ENCODE data around the gene MCM6.
"Not testable (repeated sequence)": the region's sequence is repeated elsewhere in the genome, so short reads cannot be mapped to it uniquely, and the experiment has no call there.

Gene MCM6

DNA sequence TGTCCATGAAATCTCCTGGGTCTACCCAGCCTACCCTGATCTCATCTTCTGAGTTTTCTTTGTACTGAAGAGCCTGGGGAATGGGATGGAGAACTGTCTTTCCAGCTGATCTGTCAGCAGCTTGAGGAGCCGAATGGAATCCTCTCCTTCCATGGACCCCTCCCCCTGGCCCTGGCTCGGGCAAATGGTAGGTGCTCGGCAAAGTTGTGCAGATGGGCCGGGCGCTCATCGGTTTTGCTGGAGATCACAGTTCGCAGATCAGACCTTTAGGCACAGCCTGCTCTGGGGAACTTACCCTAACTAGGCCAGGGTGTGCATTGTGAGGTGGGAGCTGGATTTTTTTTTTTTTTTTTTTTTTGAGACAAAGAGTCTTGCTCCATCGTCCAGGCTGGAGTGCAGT lies 79.6 kb downstream of the MCM6 start:
- Histone ChIP-seq H3K27ac (no peak overlapping the region), H3K4me3 (no peak overlapping the region)

- H3K4me3 ChIP-seq, H3K27ac ChIP-seq: not testable (repeated sequence)
Observed at GRCh38 chr2:135795641-135796040, 80.6 kb downstream of the MCM6 start.

DNA sequence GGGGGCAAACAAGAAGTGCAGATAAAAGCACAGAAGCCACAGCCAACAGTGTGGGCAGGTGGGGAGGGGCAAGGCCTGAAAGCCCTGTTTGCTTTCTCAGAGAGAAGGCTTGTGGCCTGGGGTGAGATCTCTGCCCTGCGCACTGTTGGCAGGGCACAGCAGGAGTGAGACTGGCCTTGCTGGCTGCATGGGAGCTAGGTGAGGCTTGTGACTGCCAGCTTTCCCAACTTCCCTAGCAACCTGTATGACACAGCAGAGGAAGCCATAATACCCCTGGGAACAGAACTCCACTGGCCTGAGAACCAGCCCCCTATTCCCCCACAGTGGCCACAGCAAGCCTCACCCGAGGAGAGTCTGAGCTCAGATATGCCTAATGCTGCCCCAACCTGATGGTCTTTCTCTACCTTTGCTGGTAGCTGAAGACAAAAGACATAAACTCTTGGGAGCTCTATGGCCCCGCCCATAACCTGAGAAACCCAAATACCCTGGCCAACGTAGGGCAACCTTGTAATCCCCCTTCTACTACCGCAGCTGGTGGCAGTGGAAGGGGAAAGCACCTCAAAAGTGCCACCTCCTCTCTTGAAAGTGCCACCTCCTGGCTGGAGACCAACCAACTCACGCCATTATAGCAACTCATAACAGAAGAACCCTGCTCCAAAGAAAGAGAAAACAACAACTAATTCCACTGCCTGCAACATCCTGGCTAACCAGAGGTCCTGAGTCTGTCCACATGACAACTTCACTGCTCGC lies 83.7 kb downstream of the MCM6 start:
- H3K4me3 ChIP-seq = no peak overlapping the region

DNA sequence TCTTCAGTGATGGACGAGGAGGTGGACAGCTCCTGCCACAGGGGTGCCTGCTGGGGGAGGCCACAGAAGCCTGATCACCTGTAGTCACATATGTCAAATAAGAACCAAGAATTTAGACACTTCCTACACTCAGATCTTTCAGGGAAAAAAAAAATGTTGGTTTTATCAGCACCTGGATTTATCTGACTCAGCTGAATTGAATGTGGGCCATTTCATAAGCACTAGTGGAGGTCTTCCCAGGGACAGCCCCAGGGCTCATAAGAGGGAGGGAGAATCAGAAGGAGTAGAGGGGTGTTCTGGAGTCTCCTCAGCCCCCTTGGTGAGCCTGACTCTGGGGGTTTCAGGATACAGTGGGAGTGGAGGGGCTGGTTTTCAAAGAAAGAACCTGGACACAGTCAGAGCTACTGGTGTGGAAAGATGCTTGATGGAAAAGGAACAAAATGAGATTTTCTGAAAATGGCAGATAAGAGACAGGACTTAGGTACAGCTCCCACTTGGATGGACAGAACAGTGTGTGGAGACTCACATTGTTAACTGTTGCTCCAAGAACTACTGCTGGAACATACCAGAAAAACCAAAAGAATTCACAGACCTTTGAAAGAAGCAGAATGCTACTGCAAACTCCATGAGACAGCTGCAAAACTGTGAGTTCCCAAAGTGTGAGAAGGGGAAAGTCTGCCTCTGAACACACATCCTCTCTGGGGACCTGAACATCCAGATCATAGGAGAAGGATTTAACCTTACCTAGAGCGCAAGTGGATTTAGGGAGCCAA lies 84.6 kb downstream of the MCM6 start:
- H3K4me3 ChIP-seq = no peak overlapping the region
- no peak overlapping the region for H3K27ac ChIP-seq

More for the DNA sequence above, 83.7 kb downstream of the MCM6 start:
- peak overlapping the region in 1 of 21 experiments; percentile 21 for H3K27ac ChIP-seq

- no peak overlapping the region for H3K27ac ChIP-seq
- H3K4me3 ChIP-seq = no peak overlapping the region
Observed at GRCh38 chr2:135790423-135790822, 85.8 kb downstream of the MCM6 start.

All from skin epidermis (tissue), 12 donors.